ENCODE measurements around the gene CELF2. TPM values are rescaled to one million over a fixed set of nuclear protein-coding genes. Genes with fewer than 3 reads are reported as not detected.

CELF2 gene
- total RNA-seq, 3 donors from 2014 or later (not counting 1 experiment from before 2014, with no cell fraction given): 282 to 298 (median 295) TPM

GRCh38 chr10:11373717-11374171, 356.1 kb downstream of the CELF2 start:
- no peaks in the 10 kb centered on the region for H3K4me1 ChIP-seq (ENCODE audit: control insufficient read depth, insufficient read depth, low read length)
- DNase-seq: no peak
- Mint-ChIP-seq H3K27me3 (ENCODE audit: low read depth in 2 of 2) (no peaks in the 10 kb centered on the region), H3K27ac (no peak overlapping the region), H3K36me3 (no peaks in the 10 kb centered on the region), H3K4me3 (no peak overlapping the region), H3K9me3 (no peaks in the 10 kb centered on the region), H3K4me1 (no peaks in the 10 kb centered on the region)
- intact Hi-C loops (cut with micrococcal nuclease): no loop called here
- no peaks in the 10 kb centered on the region for H3K27me3 ChIP-seq (ENCODE audit: control insufficient read depth, insufficient read depth, low read length)
- no peak overlapping the region for H3K27ac ChIP-seq (ENCODE audit: low read length)
- 85% methylated on average over 11 of the region's 11 CpGs for WGBS (ENCODE audit: insufficient coverage)
- H3K9me3 ChIP-seq (ENCODE audit: control insufficient read depth, insufficient read depth, low read length): no peaks in the 10 kb centered on the region
- H3K36me3 ChIP-seq (ENCODE audit: control insufficient read depth, insufficient read depth, low read length): no peaks in the 10 kb centered on the region
- no peak overlapping the region for H3K4me3 ChIP-seq (ENCODE audit: low read length)
- no peak for ATAC-seq
- TF ChIP-seq, protein P1, sequence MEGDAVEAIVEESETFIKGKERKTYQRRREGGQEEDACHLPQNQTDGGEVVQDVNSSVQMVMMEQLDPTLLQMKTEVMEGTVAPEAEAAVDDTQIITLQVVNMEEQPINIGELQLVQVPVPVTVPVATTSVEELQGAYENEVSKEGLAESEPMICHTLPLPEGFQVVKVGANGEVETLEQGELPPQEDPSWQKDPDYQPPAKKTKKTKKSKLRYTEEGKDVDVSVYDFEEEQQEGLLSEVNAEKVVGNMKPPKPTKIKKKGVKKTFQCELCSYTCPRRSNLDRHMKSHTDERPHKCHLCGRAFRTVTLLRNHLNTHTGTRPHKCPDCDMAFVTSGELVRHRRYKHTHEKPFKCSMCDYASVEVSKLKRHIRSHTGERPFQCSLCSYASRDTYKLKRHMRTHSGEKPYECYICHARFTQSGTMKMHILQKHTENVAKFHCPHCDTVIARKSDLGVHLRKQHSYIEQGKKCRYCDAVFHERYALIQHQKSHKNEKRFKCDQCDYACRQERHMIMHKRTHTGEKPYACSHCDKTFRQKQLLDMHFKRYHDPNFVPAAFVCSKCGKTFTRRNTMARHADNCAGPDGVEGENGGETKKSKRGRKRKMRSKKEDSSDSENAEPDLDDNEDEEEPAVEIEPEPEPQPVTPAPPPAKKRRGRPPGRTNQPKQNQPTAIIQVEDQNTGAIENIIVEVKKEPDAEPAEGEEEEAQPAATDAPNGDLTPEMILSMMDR (IDR thresholded peaks at IDR 0.05): no peak

- no peaks in the 10 kb centered on the region for H3K4me1 ChIP-seq (ENCODE audit: control insufficient read depth, insufficient read depth, low read length)
- Mint-ChIP-seq H3K27me3 (ENCODE audit: low read depth in 2 of 2) (no peaks in the 10 kb centered on the region), H3K36me3 (no peaks in the 10 kb centered on the region), H3K4me1 (no peaks in the 10 kb centered on the region), H3K9me3 (no peaks in the 10 kb centered on the region), H3K4me3 (no peak overlapping the region), H3K27ac (no peak overlapping the region)
- ATAC-seq: no peak
- intact Hi-C loops (cut with micrococcal nuclease): no loop called here
- no peak overlapping the region for H3K4me3 ChIP-seq (ENCODE audit: low read length)
- no peaks in the 10 kb centered on the region for H3K36me3 ChIP-seq (ENCODE audit: control insufficient read depth, insufficient read depth, low read length)
- no peaks in the 10 kb centered on the region for H3K27me3 ChIP-seq (ENCODE audit: control insufficient read depth, insufficient read depth, low read length)
- H3K9me3 ChIP-seq (ENCODE audit: control insufficient read depth, insufficient read depth, low read length): no peaks in the 10 kb centered on the region
- H3K27ac ChIP-seq (ENCODE audit: low read length): no peak overlapping the region
- TF ChIP-seq, protein P1 (IDR thresholded peaks at IDR 0.05): no peak
- 93% methylated on average over 3 of the region's 3 CpGs for WGBS (ENCODE audit: insufficient coverage)
- DNase-seq: no peak
Measured at GRCh38 chr10:11377267-11377666, 359.6 kb downstream of the CELF2 start.

GRCh38 chr10:11378835-11379234, 361.2 kb downstream of the CELF2 start:
- H3K4me1 Mint-ChIP-seq: no peaks in the 10 kb centered on the region
- Histone ChIP-seq H3K4me3 (ENCODE audit: low read length) (no peak overlapping the region), H3K36me3 (ENCODE audit: control insufficient read depth, insufficient read depth, low read length) (no peaks in the 10 kb centered on the region), H3K27me3 (ENCODE audit: control insufficient read depth, insufficient read depth, low read length) (no peaks in the 10 kb centered on the region), H3K27ac (ENCODE audit: low read length) (no peak overlapping the region), H3K9me3 (ENCODE audit: control insufficient read depth, insufficient read depth, low read length) (no peaks in the 10 kb centered on the region), H3K4me1 (ENCODE audit: control insufficient read depth, insufficient read depth, low read length) (no peaks in the 10 kb centered on the region)
- H3K9me3 Mint-ChIP-seq: no peaks in the 10 kb centered on the region
- ATAC-seq: no peak
- no peak overlapping the region for H3K4me3 Mint-ChIP-seq
- TF ChIP-seq, protein P1 (IDR thresholded peaks at IDR 0.05): no peak
- no peak overlapping the region for H3K27ac Mint-ChIP-seq
- H3K27me3 Mint-ChIP-seq (ENCODE audit: low read depth in 2 of 2): no peaks in the 10 kb centered on the region
- no peaks in the 10 kb centered on the region for H3K36me3 Mint-ChIP-seq
- 76% methylated on average over 6 of the region's 6 CpGs for WGBS (ENCODE audit: insufficient coverage)
- intact Hi-C loops (cut with micrococcal nuclease): no loop called here
- no peak for DNase-seq

- TF ChIP-seq, protein P1 (IDR thresholded peaks at IDR 0.05): no peak
- 94% methylated on average over 17 of the region's 17 CpGs for WGBS (ENCODE audit: insufficient coverage)
- no peak overlapping the region for H3K27ac Mint-ChIP-seq
- H3K4me1 Mint-ChIP-seq: no peaks in the 10 kb centered on the region
- Histone ChIP-seq H3K36me3 (ENCODE audit: control insufficient read depth, insufficient read depth, low read length) (no peaks in the 10 kb centered on the region), H3K27me3 (ENCODE audit: control insufficient read depth, insufficient read depth, low read length) (no peaks in the 10 kb centered on the region), H3K27ac (ENCODE audit: low read length) (no peak overlapping the region), H3K4me1 (ENCODE audit: control insufficient read depth, insufficient read depth, low read length) (no peaks in the 10 kb centered on the region), H3K4me3 (ENCODE audit: low read length) (no peak overlapping the region), H3K9me3 (ENCODE audit: control insufficient read depth, insufficient read depth, low read length) (no peaks in the 10 kb centered on the region)
- intact Hi-C loops (cut with micrococcal nuclease): no loop called here
- DNase-seq: no peak
- ATAC-seq: no peak
- no peaks in the 10 kb centered on the region for H3K9me3 Mint-ChIP-seq
- no peak overlapping the region for H3K4me3 Mint-ChIP-seq
- H3K36me3 Mint-ChIP-seq: no peaks in the 10 kb centered on the region
- H3K27me3 Mint-ChIP-seq (ENCODE audit: low read depth in 2 of 2): no peaks in the 10 kb centered on the region
Measured at GRCh38 chr10:11379771-11380170, 362.1 kb downstream of the CELF2 start.
